Spleen (tissue), 11 donors: ENCODE data around the gene MKLN1. TPM values are rescaled to one million over a fixed set of nuclear protein-coding genes. Genes with fewer than 3 reads are reported as not detected.

ENCODE experiments used
- DNase-seq: peaks from one replicate; pipeline ENCODE4 v3.0.0-alpha.2; 2020
- H3K27ac ChIP-seq, 8 donors: fragments of 200-600 bp; sonication (generic) in 7 of 8; 1 replicate in 4 of 8; 2 replicates in 4 of 8; pipeline versions ENCODE4 v1.5.0 to v1.8.0; 2016 to 2021; ENCODE audit warnings: inconsistent platforms in 4 of 8, mild to moderate bottlenecking in 4 of 8, moderate library complexity in 1 of 8
- H3K27me3 ChIP-seq, 7 donors: fragments of 200-600 bp; sonication (generic) in 6 of 7; replicated peaks in 1 of 7; 1 replicate in 4 of 7; 2 replicates in 3 of 7; pipeline versions ENCODE4 v1.5.0 to v1.8.0; 2016 to 2021; ENCODE audit warnings: inconsistent platforms in 3 of 7, mild to moderate bottlenecking in 1 of 7
- H3K36me3 ChIP-seq, 6 donors: fragments of 200-600 bp; sonication (generic) in 5 of 6; 1 replicate in 4 of 6; 2 replicates in 2 of 6; pipeline versions ENCODE4 v1.5.0 to v1.8.0; 2016 to 2021; ENCODE audit warnings: inconsistent platforms in 2 of 6
- H3K4me1 ChIP-seq, 6 donors: fragments of 200-600 bp; sonication (generic) in 5 of 6; 1 replicate in 3 of 6; 2 replicates in 3 of 6; pipeline versions ENCODE4 v1.5.0 to v1.8.0; 2016 to 2021; ENCODE audit warnings: inconsistent platforms in 3 of 6
- H3K4me3 ChIP-seq, 8 donors: fragments of 200-600 bp; sonication (generic) in 7 of 8; 1 replicate in 4 of 8; 2 replicates in 4 of 8; pipeline versions ENCODE4 v1.5.0 to v1.8.0; 2016 to 2021; ENCODE audit warnings: inconsistent platforms in 4 of 8, mild to moderate bottlenecking in 4 of 8, moderate library complexity in 2 of 8
- H3K9me3 ChIP-seq, 8 donors: fragments of 200-600 bp; sonication (generic) in 7 of 8; 1 replicate in 4 of 8; 2 replicates in 4 of 8; pipeline versions ENCODE4 v1.5.0 to v1.8.0; 2016 to 2021; ENCODE audit warnings: inconsistent platforms in 4 of 8
- POLR2A ChIP-seq, 3 donors: fragments of 450-650 bp; IDR thresholded peaks; one replicate each; pipeline ENCODE4 v1.5.1; 2017; ENCODE audit warnings: antibody characterized with exemption in 3 of 3, mild to moderate bottlenecking in 1 of 3
- POLR2AphosphoS5 ChIP-seq, 3 donors: sonication (generic); formaldehyde crosslinking; IDR thresholded peaks; one replicate each; pipeline ENCODE4 v1.5.1; 2017; ENCODE audit warnings: antibody characterized with exemption in 3 of 3
- WGBS, 5 donors: extraction: QIAGEN DNeasy Blood & Tissue Kit in 3 of 5; methylation state at CpG; one replicate each; pipeline versions ENCODE4 v1.1.5 to v1.1.7; 2013 to 2018; 5-methylcytosine and 5-hydroxymethylcytosine counted together
- intact Hi-C: fragments of 100-400 bp; cut with DNase I; formaldehyde crosslinking; loops from one replicate; pipeline ENCODE4 v1.15.0; 2023; ENCODE audit warnings: low total_unique reads
- polyA plus RNA-seq, 3 donors: library from polyadenylated mRNA; stranded (reverse); fragments of 200-250 nt; gene quantifications; one replicate each; pipeline ENCODE4 v1.2.1, GENCODE V29; 2013
- total RNA-seq, 7 donors: library from RNA; depleted of rRNA in 3 of 7; stranded (reverse); fragments of >200 nt in 3 of 7; fragmentation: NEBNext Ultra II Directional in 4 of 7; extraction: Animal tissue kit (Norgen Biotek cat#: 25700) in 4 of 7; gene quantifications; one replicate each; pipeline versions ENCODE4 v1.1.0 to v1.2.1, GENCODE V29; 2016 to 2021
- TF ChIP-seq, protein P1 (sequence below), 11 experiments: fragments of 200-600 bp in 7 of 11; fragments of 450-650 bp in 4 of 11; sonication (generic) in 4 of 11; IDR thresholded peaks in 8 of 11; conservative IDR thresholded peaks in 3 of 11; 1 replicate in 7 of 11; 2 replicates in 4 of 11; pipeline versions ENCODE4 v1.4.0 to v1.8.0; 2016 to 2021; ENCODE audit warnings: antibody characterized with exemption in 11 of 11, inconsistent platforms in 4 of 11, mild to moderate bottlenecking in 1 of 11
- donor health status: healthy with polysubstance abuse.
- donor health status: DM: no; HTN: no; CAD: no; lungs with moderate emphysema.
- donor health status: DM: no; HTN: no; CAD: no.
- donor health status: Bipolar disorder and iron deficiency.
- donor health status: healthy.
- donor health status: DM: no; HTN: no; CAD: no.
- donor health status: DM: yes; HTN: yes; CAD: no.

Gene MKLN1
- total and polyA plus RNA-seq, 10 donors: 7.1 to 87.4 (median 66.5) TPM

DNA sequence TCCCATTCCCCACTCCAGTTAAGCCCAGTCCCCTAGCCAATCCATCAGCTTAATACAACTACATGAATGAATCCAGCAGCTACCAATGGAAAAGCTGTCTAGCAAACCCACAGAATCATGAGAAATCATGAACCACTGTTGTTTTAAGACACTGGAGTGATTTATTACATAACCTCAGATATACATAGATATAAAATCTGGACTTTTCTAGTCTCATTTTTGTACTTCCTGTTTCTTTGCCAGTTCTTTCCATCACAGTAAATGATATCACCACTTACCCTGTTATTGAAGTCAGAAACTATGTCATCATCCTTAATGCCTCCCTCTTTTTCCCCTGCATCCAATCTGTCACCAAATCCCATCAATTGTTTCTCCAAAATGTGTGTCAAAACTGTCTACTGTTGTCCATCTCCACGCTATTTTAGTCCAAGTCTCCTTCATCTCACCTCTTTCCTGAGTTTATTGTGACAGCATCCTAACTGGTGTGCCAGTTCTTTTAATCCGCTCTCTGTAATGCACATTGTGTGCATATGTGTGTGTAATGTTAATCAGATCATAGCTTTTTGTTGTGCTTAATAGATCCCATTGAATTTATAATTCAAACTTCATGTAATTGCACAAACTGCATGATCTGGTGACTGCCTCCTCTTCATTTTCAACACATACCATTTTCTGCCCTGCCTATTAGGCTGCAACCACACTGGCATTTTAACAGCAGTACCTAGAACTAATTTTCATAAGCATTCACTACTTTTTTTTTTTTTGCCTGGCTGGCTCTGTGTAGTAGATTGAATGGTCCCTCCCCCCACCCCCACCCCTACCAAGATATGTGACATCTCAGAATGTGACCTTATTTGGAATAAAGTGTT lies 56.0 kb downstream of the MKLN1 start:
- DNase-seq: no peak
- no peak overlapping the region for H3K4me3 ChIP-seq
- intact Hi-C loops: no loop called here
- H3K36me3 ChIP-seq: peaks cover 0 to 12% (median 0%) of the 10 kb centered on the region in 6 donors
- H3K9me3 ChIP-seq: no peaks in the 10 kb centered on the region
- peaks cover 0 to 21% (median 9%) of the 10 kb centered on the region in 6 donors for H3K4me1 ChIP-seq
- H3K27ac ChIP-seq: no peak overlapping the region
- 96 to 100% (median 97%) methylated on average over 2 of the region's 2 CpGs for WGBS, 5 donors
- TF ChIP-seq POLR2AphosphoS5 (IDR thresholded peaks at IDR 0.05): no peak
- TF ChIP-seq POLR2A (IDR thresholded peaks at IDR 0.05): no peak
- TF ChIP-seq, protein P1, sequence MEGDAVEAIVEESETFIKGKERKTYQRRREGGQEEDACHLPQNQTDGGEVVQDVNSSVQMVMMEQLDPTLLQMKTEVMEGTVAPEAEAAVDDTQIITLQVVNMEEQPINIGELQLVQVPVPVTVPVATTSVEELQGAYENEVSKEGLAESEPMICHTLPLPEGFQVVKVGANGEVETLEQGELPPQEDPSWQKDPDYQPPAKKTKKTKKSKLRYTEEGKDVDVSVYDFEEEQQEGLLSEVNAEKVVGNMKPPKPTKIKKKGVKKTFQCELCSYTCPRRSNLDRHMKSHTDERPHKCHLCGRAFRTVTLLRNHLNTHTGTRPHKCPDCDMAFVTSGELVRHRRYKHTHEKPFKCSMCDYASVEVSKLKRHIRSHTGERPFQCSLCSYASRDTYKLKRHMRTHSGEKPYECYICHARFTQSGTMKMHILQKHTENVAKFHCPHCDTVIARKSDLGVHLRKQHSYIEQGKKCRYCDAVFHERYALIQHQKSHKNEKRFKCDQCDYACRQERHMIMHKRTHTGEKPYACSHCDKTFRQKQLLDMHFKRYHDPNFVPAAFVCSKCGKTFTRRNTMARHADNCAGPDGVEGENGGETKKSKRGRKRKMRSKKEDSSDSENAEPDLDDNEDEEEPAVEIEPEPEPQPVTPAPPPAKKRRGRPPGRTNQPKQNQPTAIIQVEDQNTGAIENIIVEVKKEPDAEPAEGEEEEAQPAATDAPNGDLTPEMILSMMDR (IDR thresholded peaks at IDR 0.05 in 8 of 11, conservative IDR thresholded peaks at IDR 0.05 in 3 of 11): no peak
- no peaks in the 10 kb centered on the region for H3K27me3 ChIP-seq

DNA sequence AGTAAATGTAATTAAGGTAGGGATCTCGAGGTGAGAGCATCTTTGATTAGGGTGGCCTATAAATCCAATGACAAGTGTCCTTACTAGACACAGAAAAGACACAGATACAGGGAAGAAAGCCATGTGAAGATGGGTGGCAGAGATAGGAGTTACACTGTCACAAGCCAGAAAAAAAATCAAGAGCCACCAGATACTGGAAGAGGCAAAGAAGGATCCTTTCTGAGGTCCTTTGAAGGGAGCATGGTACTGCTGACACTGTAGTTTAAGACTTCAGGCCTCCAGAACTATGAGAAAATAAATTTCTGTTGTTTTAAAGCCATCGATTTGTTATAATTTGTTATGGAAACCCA lies 56.6 kb downstream of the MKLN1 start:
- Histone ChIP-seq H3K27ac (no peak overlapping the region), H3K36me3 (peaks cover 0 to 18% (median 2%) of the 10 kb centered on the region in 6 donors), H3K9me3 (no peaks in the 10 kb centered on the region), H3K4me3 (no peak overlapping the region), H3K27me3 (no peaks in the 10 kb centered on the region), H3K4me1 (peaks cover 0 to 21% (median 9%) of the 10 kb centered on the region in 6 donors)
- intact Hi-C loops: no loop called here
- no peak for DNase-seq
- WGBS, 5 donors: 89 to 96% (median 95%) methylated on average over 2 of the region's 2 CpGs
- TF ChIP-seq POLR2A (IDR thresholded peaks at IDR 0.05) (no peak), POLR2AphosphoS5 (IDR thresholded peaks at IDR 0.05) (no peak)
- TF ChIP-seq, protein P1 (IDR thresholded peaks at IDR 0.05 in 8 of 11, conservative IDR thresholded peaks at IDR 0.05 in 3 of 11): no peak

DNA sequence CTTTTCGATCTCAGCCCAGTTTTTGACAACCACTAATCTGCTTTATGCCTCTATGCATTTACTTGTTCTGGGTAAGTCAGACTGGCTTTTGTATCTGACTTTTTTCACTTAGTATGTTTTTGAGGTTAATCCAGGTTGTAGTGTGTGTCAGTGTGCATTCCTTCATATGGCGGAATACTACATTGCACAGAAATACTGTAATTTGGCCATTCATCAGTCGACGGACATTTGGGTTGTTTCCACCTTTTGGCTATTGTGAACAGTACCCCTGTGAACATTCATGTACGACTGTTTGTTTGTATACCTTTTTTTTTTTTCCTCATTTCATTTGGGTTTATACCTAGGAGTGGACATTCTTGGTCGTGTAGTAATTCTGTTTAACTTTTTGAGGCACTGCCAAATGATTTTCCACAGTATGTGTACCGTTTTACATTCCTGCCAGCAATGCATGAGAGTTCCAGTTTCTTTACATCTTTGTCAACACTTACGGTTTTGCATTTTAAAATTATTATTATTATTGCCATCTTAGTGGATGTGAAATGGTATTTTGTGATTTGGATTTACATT lies 57.4 kb downstream of the MKLN1 start:
- WGBS, 5 donors: 91 to 94% (median 92%) methylated on average over 8 of the region's 8 CpGs
- Histone ChIP-seq H3K27me3 (no peaks in the 10 kb centered on the region), H3K4me3 (no peak overlapping the region), H3K27ac (no peak overlapping the region), H3K9me3 (no peaks in the 10 kb centered on the region), H3K36me3 (peaks cover 0 to 25% (median 2%) of the 10 kb centered on the region in 6 donors), H3K4me1 (peaks cover 0 to 21% (median 9%) of the 10 kb centered on the region in 6 donors)
- DNase-seq: no peak
- TF ChIP-seq, protein P1 (IDR thresholded peaks at IDR 0.05 in 8 of 11, conservative IDR thresholded peaks at IDR 0.05 in 3 of 11): no peak
- TF ChIP-seq POLR2A (IDR thresholded peaks at IDR 0.05): no peak
- intact Hi-C loops: no loop called here

DNA sequence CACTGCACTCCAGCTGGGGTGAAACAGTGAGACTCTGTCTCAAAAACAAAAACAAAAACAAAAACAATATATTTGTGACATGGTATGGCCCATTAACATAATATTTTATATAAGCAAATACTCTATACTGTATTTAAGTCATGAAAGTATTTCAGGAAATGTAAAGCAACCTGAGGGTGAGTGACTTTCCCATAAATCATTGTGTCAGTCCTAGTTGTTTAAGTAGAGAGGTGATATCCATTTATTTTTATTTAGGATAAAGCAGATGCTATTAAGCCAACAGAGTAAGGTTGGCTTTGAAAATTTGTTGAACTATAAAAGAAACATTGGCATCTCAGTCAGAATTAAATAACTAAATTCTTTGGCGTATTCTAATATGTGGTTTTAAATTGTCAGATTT lies 60.5 kb downstream of the MKLN1 start:
- peaks cover 0 to 8% (median 7%) of the 10 kb centered on the region in 6 donors for H3K4me1 ChIP-seq
- WGBS, 5 donors: 94 to 100% (median 98%) methylated on average over 1 of the region's 1 CpG
- H3K36me3 ChIP-seq: peaks cover 0 to 44% (median 2%) of the 10 kb centered on the region in 6 donors
- H3K9me3 ChIP-seq: no peaks in the 10 kb centered on the region
- no peak overlapping the region for H3K4me3 ChIP-seq
- H3K27me3 ChIP-seq: no peaks in the 10 kb centered on the region
- H3K27ac ChIP-seq: no peak overlapping the region
- DNase-seq: no peak
- TF ChIP-seq, protein P1 (IDR thresholded peaks at IDR 0.05 in 8 of 11, conservative IDR thresholded peaks at IDR 0.05 in 3 of 11): no peak
- TF ChIP-seq POLR2AphosphoS5 (IDR thresholded peaks at IDR 0.05) (no peak), POLR2A (IDR thresholded peaks at IDR 0.05) (no peak)
- intact Hi-C loops: no loop called here
